HFF-Myc (cell line): ENCODE results near the gene NELFB.

Source experiments
- DNase-seq: peaks from one replicate; pipeline ENCODE4 v3.0.0-alpha.2; 2011; ENCODE audit warnings: low read depth; ENCODE audit errors: extremely low read depth
- H3K4me3 ChIP-seq: replicated peaks from 2 replicates; pipeline ENCODE4 v1.5.1; 2011; ENCODE audit warnings: low read depth, mild to moderate bottlenecking, control low read depth, low read length
- CTCF ChIP-seq: IDR thresholded peaks from 2 replicates; pipeline ENCODE4 v1.5.1; 2012; ENCODE audit warnings: mild to moderate bottlenecking, low read depth, low read length, control low read depth; ENCODE audit errors: missing control alignments

NELFB gene

GRCh38 chr9:137302449-137303150, 47.5 kb downstream of the NELFB start:
- peak overlapping the region; percentile 33 for H3K4me3 ChIP-seq
- TF ChIP-seq CTCF: peak; percentile 47
- no peak for DNase-seq

DNA sequence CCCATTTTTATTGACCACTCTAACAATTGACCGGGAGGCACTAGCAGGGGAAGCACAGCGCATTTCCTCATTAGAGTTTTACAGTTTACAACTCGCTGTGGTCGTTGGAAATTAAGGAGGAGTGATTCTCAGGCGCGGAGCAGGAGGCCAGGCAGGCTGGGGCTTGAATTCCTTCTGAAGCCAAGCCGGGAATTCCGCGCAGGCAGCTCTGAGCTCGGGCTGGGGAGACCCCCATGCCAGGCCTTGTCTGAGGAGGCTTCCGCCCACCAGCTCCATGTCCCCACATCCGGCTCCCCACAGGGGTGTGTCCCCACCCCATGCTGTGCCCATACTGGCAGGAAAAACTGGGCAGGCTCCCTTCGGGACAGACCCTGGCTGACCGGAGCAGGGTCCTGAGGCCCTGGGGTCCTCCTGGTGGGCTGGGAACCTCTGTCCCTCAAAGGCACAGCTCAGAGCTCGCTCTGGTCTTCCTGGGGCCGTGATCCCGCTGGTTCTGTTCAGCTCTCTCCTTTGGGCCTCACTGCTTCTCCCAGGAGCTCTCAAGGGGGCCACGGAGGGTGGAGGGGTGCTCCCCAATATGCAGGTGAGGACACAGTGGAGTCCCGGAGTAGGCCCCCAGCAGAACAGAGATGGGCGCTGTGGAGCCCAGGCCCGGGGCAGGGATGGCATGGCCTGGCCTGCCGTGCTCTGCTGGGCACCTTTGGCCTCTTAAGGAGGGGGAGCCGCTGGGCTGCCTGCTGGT, 48.2 kb downstream of the NELFB start:
- no peak for TF ChIP-seq CTCF
- DNase-seq: no peak
- no peak overlapping the region for H3K4me3 ChIP-seq

DNA sequence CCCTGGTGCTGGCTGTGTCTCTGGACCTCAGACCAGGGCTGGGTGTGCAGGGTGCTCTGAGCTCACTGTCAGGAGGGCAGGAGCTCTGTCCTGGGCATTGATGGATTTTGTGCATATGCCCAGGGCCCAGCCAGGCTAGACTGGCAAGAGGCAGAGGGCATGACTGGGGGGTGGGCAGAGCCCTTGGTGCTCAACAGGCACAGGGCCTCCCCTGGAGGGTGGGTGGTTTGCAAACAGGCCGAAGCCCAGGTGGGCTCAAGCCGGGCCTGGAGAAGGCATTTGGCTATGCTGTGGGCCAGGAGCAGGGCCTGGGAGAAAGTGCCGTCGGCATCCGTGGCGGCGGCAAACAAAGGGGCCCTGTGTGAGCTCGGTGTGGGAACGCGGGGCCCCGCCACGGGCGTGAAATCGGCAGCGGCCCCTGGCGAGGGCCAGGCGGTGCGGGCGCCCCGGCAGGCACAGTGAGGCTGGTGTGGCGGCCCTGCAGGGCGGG, 48.8 kb downstream of the NELFB start:
- no peak for DNase-seq
- no peak for TF ChIP-seq CTCF
- H3K4me3 ChIP-seq: no peak overlapping the region

- DNase-seq: no peak
- H3K4me3 ChIP-seq: no peak overlapping the region
- peak; percentile 8 for TF ChIP-seq CTCF
Measured at GRCh38 chr9:137304383-137305059, 49.4 kb downstream of the NELFB start.

DNA sequence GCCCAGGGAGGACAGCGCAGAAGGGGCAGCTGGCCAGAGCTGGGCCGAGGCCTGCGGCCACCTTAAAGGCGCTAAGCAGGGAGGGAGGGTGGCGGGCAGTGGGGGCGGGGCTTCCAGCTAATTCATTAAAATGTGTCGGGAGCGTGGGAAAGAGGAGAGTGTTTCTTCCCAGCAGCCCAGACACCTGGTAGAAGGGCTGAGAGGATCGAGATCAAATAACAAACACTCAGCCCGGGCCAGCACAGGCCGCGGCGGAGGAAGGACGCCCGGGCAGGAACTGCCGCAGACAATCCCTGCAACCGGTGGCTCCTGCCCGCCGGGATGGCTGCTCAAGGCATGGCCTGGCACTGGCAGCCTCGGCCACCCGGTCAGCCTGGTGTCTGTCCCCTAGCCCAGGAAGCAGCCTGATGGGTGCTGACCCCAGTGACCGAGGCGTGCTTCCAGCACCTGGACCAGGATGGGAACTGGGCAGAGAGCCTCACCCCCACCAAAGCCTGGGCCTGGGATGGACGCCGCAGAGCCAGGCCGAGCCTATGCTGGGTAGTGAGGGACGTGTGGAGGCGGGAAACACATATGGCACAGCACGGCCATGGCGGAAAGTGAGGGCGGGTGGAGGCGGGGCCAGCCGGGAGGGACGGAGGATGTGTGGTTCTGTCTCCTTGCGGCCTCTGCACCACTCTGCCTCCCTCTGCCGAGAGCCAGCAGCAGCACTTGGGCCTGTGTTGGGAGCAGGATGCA, 50.1 kb downstream of the NELFB start:
- no peak for DNase-seq
- no peak overlapping the region for H3K4me3 ChIP-seq
- peak; percentile 7 for TF ChIP-seq CTCF

DNA sequence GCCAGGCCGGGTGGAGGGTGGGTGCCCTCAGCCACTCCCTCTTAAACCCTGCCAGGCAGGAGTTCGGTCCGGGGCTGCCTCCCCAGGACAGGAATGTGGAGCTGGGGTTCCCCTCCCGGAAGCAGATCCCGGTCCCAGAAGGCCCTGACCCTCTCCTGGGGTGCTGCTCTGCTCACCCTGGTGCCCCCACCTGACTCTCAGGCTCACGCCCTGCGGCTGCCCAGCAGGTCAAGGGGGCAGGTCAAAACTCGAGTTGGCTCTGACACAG, 50.6 kb downstream of the NELFB start:
- H3K4me3 ChIP-seq: no peak overlapping the region
- TF ChIP-seq CTCF: no peak

More for the DNA sequence above, 50.6 kb downstream of the NELFB start:
- DNase-seq: no peak
